22Rv1 (cell line): ENCODE measurements around the gene BIN2.
"Not testable (repeated sequence)": the region's sequence is repeated elsewhere in the genome, so short reads cannot be mapped to it uniquely, and the experiment has no call there.

Experiments
- H3K27ac ChIP-seq: fragments of 450-650 bp; 2 replicates; pipeline ENCODE4 v1.5.1; 2017
- ZFX ChIP-seq: fragments of 450-650 bp; IDR thresholded peaks from 2 replicates; pipeline ENCODE4 v1.6.1; 2017; ENCODE audit warnings: antibody characterized with exemption, borderline replicate concordance
- TF ChIP-seq, protein P1 (sequence below): fragments of 450-650 bp; IDR thresholded peaks from 2 replicates; pipeline ENCODE4 v1.5.1; 2017; ENCODE audit warnings: mild to moderate bottlenecking

Gene BIN2

DNA sequence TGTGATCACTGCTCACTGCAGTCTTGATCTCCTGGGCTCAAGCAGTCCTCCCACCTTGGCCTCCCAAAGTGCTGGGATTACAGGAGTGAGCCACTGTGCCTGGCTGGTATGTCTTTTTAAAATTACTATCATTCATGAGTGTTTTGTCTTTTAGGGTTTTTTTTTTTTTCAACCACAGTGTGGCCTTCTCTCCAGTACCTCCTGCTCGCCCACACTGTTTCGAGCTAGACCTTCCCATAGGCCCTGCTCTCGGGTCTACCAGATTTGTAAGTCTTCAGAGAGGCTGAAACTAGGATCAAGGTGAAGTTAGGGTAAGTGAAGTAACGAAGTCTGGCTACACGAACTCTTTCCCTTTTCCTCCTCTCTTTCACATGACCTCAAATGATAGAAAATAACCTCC is 1.5 kb downstream of the BIN2 start:
- TF ChIP-seq ZFX: no peak
- TF ChIP-seq, protein P1, sequence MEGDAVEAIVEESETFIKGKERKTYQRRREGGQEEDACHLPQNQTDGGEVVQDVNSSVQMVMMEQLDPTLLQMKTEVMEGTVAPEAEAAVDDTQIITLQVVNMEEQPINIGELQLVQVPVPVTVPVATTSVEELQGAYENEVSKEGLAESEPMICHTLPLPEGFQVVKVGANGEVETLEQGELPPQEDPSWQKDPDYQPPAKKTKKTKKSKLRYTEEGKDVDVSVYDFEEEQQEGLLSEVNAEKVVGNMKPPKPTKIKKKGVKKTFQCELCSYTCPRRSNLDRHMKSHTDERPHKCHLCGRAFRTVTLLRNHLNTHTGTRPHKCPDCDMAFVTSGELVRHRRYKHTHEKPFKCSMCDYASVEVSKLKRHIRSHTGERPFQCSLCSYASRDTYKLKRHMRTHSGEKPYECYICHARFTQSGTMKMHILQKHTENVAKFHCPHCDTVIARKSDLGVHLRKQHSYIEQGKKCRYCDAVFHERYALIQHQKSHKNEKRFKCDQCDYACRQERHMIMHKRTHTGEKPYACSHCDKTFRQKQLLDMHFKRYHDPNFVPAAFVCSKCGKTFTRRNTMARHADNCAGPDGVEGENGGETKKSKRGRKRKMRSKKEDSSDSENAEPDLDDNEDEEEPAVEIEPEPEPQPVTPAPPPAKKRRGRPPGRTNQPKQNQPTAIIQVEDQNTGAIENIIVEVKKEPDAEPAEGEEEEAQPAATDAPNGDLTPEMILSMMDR: no peak
- no peak overlapping the region for H3K27ac ChIP-seq

DNA sequence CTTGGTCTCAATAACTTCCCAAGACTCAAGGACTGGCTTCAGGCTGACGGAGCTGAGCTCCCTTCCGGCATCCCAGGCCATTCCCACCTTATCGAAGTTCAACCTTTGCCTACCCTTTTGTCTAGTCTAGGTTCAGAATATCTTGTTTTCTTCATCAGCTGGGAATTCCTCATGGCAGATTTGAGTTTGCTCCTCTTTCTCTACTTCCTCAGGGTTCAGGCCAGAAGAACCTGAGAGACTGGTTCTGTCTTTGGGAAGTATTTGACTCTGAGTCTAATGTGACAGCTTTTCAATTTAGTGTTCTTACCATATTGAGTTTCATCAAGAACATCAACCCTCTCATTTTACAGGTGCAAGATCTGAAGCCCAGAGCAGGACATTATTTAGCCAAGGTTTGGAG is 2.1 kb downstream of the BIN2 start:
- no peak for TF ChIP-seq ZFX
- TF ChIP-seq, protein P1: no peak
- H3K27ac ChIP-seq: no peak overlapping the region

DNA sequence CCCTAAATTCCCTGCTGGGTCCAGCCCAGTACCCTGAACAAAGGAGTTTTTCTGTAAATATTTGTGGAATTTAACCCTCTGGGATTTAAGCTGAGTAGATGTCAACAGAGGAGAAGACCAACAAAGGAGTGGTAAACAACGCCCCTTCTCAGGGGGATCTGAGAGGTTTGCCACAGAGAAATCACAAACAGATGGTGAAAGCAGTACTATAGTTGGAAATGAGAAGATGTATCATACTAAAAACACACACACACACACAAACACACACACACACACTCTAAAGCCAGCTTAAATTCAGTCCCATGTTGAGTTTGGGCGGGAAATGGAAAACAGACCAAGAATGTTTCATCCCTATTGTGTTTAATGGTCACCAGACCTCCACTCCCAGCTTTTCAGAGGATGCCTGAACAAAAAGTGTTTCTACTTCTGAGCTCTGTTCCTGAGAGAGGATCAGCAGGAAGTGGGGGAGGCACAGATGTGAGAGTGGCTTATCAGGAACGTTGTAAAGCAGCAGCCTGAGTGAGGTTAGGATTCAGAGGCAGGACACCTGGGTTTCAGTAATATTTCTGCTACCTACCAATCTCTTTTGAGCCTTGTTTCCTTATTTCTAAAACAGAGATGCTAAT is 3.2 kb downstream of the BIN2 start:
- TF ChIP-seq ZFX: no peak
- TF ChIP-seq, protein P1: no peak
- no peak overlapping the region for H3K27ac ChIP-seq

DNA sequence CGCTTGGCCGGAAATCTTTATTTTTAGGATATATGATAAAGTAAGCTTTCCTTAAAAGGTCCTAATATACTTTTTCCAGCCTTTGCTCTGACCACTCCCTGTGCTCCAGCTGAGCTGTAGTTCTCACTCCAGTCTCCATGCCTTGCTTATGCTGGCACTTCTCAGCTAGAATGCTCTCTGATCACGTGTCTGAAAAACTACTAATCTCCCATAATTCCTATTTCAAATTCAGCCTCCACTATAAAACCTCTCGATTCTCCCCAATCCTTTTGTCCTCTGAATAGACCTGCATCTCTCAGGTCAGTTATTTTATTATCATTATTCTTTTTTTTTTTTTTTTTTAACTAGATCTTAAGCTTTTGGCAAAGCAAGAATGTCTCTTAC is 3.7 kb downstream of the BIN2 start:
- no peak overlapping the region for H3K27ac ChIP-seq
- TF ChIP-seq, protein P1: no peak
- TF ChIP-seq ZFX: no peak

DNA sequence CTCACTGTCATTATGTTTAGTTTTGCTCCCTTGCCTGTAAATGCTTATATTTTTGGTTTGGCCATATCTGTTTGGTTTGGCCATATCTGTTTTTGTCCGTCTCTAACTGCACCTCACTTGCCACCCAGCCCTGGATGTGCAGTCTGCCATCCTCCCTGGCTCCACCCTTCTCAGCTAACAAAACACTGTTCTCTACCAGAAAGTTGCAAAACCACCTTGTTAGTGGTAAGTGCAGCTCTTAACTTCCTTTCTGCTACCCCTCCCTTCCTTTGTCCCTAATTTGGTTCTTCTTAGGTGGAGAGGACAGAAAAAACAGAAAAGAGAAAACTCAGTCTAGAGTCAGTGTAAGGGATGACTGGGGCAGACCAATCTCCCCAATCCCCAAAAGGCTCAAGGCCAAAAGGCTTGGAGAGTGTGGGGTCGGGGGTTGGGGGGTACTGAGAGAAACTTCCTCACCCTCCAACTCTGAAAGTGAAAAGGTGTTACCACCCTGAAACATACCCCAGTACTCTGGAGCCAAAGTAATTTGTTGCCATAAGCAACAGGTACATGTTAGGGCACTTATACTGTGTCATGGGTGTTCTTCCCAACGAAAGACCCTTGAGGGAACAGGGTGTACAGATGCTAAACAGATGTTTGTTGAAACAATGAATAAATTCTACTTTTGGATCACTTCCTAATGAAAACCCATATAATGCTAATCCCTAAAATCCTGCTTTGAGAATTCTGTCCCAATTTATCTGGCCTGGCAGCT is 5.0 kb downstream of the BIN2 start:
- TF ChIP-seq, protein P1: no peak
- TF ChIP-seq ZFX: no peak
- no peak overlapping the region for H3K27ac ChIP-seq

DNA sequence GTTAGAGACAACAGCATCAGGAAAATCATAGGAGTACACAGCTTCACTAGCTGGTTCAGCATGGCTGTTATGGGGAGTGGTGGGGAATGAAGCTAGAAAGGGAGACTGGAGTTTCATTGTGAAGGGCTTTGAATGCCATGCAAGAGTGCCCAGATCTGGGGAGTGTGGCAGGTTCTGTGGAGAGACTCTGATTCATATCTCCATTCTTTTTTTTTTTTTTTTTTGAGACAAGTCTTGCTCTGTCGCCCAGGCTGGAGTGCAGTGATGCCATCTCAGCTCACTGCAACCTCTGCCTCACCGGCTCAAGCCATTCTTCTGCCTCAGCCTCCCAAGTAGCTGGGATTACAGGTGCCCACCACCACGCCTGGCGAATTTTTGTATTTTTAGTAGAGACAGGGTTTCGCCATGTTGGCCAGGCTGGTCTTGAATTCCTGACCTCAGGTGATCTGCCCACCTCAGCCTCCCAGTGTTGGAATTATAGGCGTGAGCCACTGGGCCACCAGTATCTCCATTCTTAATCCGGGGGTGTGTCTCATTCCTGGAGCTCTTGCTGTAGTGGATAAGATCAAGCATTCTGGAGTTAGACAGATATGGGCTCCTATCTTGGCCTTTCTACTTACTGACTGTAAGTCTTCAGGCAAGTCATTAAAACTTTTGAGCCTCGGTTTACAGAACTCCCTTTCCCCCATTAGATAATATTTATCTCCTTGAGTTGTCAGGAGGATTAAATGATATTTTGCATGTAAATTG is 5.7 kb downstream of the BIN2 start:
- not testable (repeated sequence) for H3K27ac ChIP-seq

DNA sequence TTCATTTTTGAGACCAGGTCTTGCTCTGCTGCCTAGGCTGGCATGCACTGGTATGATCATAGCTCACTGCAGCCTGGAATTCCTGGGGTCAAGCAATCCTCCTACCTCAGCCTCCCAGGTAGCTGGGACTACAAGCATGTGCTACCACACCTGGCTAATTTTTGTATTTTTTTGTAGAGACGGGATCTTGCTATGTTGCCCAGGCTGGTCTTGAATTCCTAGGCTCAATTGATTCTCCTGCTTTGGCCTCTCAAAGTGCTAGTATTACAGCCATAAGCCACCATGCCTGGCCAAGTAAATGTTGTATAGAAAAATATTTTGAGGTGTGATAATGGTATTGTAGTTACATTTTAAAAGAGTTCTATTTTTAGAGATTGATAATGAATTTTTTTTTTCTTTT is 12.6 kb downstream of the BIN2 start:
- H3K27ac ChIP-seq: no peak overlapping the region
- TF ChIP-seq, protein P1: no peak
- TF ChIP-seq ZFX: no peak
